ENCODE data around the gene FBXW11. TPM values are rescaled to one million over a fixed set of nuclear protein-coding genes. Genes with fewer than 3 reads are reported as not detected.
A peak's percentile ranks its signal among the peaks of the same experiment; 100 is the strongest.

Gene FBXW11
- total and polyA plus RNA-seq, 10 of the 15 experiments (the other 5 are each of a cell fraction or from before 2014, with no cell fraction given): 4.3 to 61.5 (median 40.0) TPM

DNA sequence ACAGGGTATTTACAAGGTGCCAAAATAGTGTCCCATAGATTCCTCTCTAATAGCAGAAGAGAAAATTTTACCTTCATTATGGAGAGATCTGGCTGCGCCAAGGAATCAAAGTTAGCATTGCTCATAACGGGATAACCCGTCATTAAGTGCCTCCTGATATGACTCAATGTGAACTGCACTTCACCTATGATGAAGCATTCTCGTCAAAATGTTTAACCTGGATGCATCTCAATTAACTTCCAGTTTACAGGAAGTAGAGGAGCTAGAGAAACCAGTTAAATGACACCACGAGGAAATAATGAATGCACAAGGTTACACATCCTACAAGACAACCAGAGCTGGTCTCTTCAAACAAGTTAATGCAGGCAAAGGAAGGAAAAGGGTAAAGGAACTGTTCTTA, 17.2 kb downstream of the FBXW11 start:
- SMC1A ChIA-PET (ENCODE audit: uncharacterized antibody, unreplicated experiment): interaction anchor here (2.2 kb wide), 1 partner anchor 17 kb away, joined by 5 read pairs; the partner anchor contains the start of gene FBXW11
- in situ Hi-C loops (cut with MboI): no loop called here
- Histone ChIP-seq H3K4me1 (ENCODE audit: control insufficient read depth, insufficient read depth, low read length) (peaks cover 33% of the 10 kb centered on the region), H3K36me3 (ENCODE audit: control insufficient read depth in 2 of 2, insufficient read depth in 2 of 2, low read length in 1 of 2) (peaks cover 5 to 25% of the 10 kb centered on the region in 2 experiments; a peak in 3 of 4 replicates), H4K20me1 (ENCODE audit: control insufficient read depth, insufficient read depth) (no peaks in the 10 kb centered on the region), H3K79me2 (ENCODE audit: control insufficient read depth, insufficient read depth, low read length) (peaks cover 79% of the 10 kb centered on the region), H3K9me3 (replicated peaks; ENCODE audit: control insufficient read depth, insufficient read depth, low read length) (peaks cover 3% of the 10 kb centered on the region), H3K27me3 (replicated peaks in 1 of 2; ENCODE audit: control insufficient read depth in 2 of 2, insufficient read depth in 2 of 2, low read length in 1 of 2) (no peaks in the 10 kb centered on the region), H3K27ac (ENCODE audit: control insufficient read depth, insufficient read depth) (peak overlapping the region; percentile 11), H2AFZ (ENCODE audit: control insufficient read depth, low read depth, low read length) (no peak overlapping the region), H3K4me3 (no peak overlapping the region), H3K4me2 (ENCODE audit: control insufficient read depth, insufficient read depth) (peak overlapping the region; percentile 7; the same call in 1 of the 2 replicates), H3K9ac (ENCODE audit: control insufficient read depth, insufficient read depth, low read length) (no peak overlapping the region)
- 5% methylated on average over 5 of the region's 5 CpGs for WGBS (ENCODE audit: insufficient coverage, insufficient replicate concordance, low lambda C conversion rate, missing lambda C conversion rate)
- no TSS peak for BruUV-seq (replicated peaks)
- DNase-seq (ENCODE audit: low read depth, low spot score): peak; percentile 73
- intact Hi-C loops (cut with micrococcal nuclease; ENCODE audit: unreplicated experiment): no loop called here
- peak; percentile 86 for ATAC-seq
- RAD21 ChIA-PET (ENCODE audit: unreplicated experiment): interaction anchor here (0.6 kb wide), 1 partner anchor 17 kb away, joined by 3 read pairs; the partner anchor contains the start of gene FBXW11
- CTCF ChIA-PET: interaction anchor here (1.0 kb wide), 1 partner anchor 76 kb away, joined by 3 read pairs; no protein-coding TSS in a partner anchor
- FAIRE-seq: peak; percentile 59
- POLR2A ChIA-PET: interaction anchor here (0.7 to 1.0 kb wide), 2 partner anchors 14 to 18 kb away, joined by 3 read pairs; no protein-coding TSS in a partner anchor
- TF ChIP-seq ZNF274 (IDR thresholded peaks at IDR 0.05; ENCODE audit: insufficient read depth, insufficient read length) (no peak), EZH2 (IDR thresholded peaks at IDR 0.05; ENCODE audit: borderline replicate concordance, control insufficient read depth, low read depth, low read length) (no peak), SMAD1 (IDR thresholded peaks at IDR 0.05; ENCODE audit: low read depth, partially characterized antibody) (no peak), JUNB (IDR thresholded peaks at IDR 0.05) (peak; percentile 100), SMAD5 (IDR thresholded peaks at IDR 0.05; ENCODE audit: low read depth) (no peak), RFX5 (IDR thresholded peaks at IDR 0.05; ENCODE audit: low read depth, low read length) (no peak), CHD2 (IDR thresholded peaks at IDR 0.05; ENCODE audit: borderline replicate concordance, low read depth, low read length) (no peak), RBBP5 (conservative IDR thresholded peaks at IDR 0.05) (no peak), SPI1 (IDR thresholded peaks at IDR 0.05; ENCODE audit: borderline replicate concordance, insufficient read depth, low read depth, low read length) (0 out of 2 replicates have a peak, but pooled peaks have one; percentile 3), MEF2B (IDR thresholded peaks at IDR 0.05; ENCODE audit: partially characterized antibody, poor library complexity, severe bottlenecking) (no peak), EED (IDR thresholded peaks at IDR 0.05; ENCODE audit: low read depth) (peak; percentile 100), YY1 (IDR thresholded peaks at IDR 0.05; ENCODE audit: low read depth, low read length) (0 out of 2 replicates have a peak, but pooled peaks have one; percentile 19), IRF4 (IDR thresholded peaks at IDR 0.05; ENCODE audit: low read depth, low read length) (peak; percentile 100), LARP7 (IDR thresholded peaks at IDR 0.05) (no peak), SREBF1 (IDR thresholded peaks at IDR 0.05; ENCODE audit: low read length) (no peak), PAX8 (IDR thresholded peaks at IDR 0.05) (no peak), MXI1 (IDR thresholded peaks at IDR 0.05; ENCODE audit: low read depth, low read length) (no peak), RCOR1 (conservative IDR thresholded peaks at IDR 0.05; ENCODE audit: low read depth, low read length) (no peak), ESRRA (IDR thresholded peaks at IDR 0.05; ENCODE audit: low read length) (no peak)
- TF ChIP-seq, protein P1, sequence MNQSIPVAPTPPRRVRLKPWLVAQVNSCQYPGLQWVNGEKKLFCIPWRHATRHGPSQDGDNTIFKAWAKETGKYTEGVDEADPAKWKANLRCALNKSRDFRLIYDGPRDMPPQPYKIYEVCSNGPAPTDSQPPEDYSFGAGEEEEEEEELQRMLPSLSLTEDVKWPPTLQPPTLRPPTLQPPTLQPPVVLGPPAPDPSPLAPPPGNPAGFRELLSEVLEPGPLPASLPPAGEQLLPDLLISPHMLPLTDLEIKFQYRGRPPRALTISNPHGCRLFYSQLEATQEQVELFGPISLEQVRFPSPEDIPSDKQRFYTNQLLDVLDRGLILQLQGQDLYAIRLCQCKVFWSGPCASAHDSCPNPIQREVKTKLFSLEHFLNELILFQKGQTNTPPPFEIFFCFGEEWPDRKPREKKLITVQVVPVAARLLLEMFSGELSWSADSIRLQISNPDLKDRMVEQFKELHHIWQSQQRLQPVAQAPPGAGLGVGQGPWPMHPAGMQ (IDR thresholded peaks at IDR 0.05; ENCODE audit: borderline replicate concordance): no peak
- TF ChIP-seq, protein P2, sequence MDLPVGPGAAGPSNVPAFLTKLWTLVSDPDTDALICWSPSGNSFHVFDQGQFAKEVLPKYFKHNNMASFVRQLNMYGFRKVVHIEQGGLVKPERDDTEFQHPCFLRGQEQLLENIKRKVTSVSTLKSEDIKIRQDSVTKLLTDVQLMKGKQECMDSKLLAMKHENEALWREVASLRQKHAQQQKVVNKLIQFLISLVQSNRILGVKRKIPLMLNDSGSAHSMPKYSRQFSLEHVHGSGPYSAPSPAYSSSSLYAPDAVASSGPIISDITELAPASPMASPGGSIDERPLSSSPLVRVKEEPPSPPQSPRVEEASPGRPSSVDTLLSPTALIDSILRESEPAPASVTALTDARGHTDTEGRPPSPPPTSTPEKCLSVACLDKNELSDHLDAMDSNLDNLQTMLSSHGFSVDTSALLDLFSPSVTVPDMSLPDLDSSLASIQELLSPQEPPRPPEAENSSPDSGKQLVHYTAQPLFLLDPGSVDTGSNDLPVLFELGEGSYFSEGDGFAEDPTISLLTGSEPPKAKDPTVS (IDR thresholded peaks at IDR 0.05; ENCODE audit: low read depth, low read length): no peak
- TF ChIP-seq, protein P3, sequence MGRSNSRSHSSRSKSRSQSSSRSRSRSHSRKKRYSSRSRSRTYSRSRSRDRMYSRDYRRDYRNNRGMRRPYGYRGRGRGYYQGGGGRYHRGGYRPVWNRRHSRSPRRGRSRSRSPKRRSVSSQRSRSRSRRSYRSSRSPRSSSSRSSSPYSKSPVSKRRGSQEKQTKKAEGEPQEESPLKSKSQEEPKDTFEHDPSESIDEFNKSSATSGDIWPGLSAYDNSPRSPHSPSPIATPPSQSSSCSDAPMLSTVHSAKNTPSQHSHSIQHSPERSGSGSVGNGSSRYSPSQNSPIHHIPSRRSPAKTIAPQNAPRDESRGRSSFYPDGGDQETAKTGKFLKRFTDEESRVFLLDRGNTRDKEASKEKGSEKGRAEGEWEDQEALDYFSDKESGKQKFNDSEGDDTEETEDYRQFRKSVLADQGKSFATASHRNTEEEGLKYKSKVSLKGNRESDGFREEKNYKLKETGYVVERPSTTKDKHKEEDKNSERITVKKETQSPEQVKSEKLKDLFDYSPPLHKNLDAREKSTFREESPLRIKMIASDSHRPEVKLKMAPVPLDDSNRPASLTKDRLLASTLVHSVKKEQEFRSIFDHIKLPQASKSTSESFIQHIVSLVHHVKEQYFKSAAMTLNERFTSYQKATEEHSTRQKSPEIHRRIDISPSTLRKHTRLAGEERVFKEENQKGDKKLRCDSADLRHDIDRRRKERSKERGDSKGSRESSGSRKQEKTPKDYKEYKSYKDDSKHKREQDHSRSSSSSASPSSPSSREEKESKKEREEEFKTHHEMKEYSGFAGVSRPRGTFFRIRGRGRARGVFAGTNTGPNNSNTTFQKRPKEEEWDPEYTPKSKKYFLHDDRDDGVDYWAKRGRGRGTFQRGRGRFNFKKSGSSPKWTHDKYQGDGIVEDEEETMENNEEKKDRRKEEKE (IDR thresholded peaks at IDR 0.05): no peak
